K562 (cell line): ENCODE measurements around the gene ZNF747. TPM values are rescaled to one million over a fixed set of nuclear protein-coding genes. Genes with fewer than 3 reads are reported as not detected.

Source experiments
- ATAC-seq: fragments of 200-7000 bp; cut with Tn5 transposase; 3 replicates; pipeline ENCODE4 v1.9.1; 2020; ENCODE audit warnings: moderate library complexity
- BruUV-seq: library from RNA; stranded (reverse); fragments of 400-500 nt; replicated peaks from 2 replicates; lab custom pipeline; 2021; lab: Mats Ljungman, UMichigan
- CTCF ChIA-PET: fragments of 300-600 bp; formaldehyde crosslinking; extraction: SDS; loops from one replicate; lab custom pipeline; 2021; ENCODE audit warnings: low intra/inter-chr PET ratio; lab: Yijun Ruan, JAX
- POLR2A ChIA-PET: fragments of 300-600, 350-650 bp; sonication (Branson Sonifier 250); formaldehyde crosslinking; extraction: SDS; loops from one replicate; lab custom pipeline; 2021; ENCODE audit warnings: antibody characterized with exemption, inconsistent platforms; lab: Yijun Ruan, JAX
- DNase-seq, 4 experiments: peaks; one replicate each; pipeline versions ENCODE4 v3.0.0 to v3.0.0-alpha.2; 2011 to 2018; ENCODE audit warnings: low spot score in 3 of 4, mixed read lengths in 3 of 4; ENCODE audit errors: extremely low read depth in 1 of 4
- FAIRE-seq: peaks from 2 replicates; lab custom pipeline; 2011; peaks lifted over from hg19 to GRCh38; lab: Jason Lieb, UNC
- H2AFZ ChIP-seq: 2 replicates; pipeline ENCODE4 v1.6.0; 2011; ENCODE audit warnings: low read depth, low read length, control low read depth, inconsistent platforms
- H3K27ac ChIP-seq: fragments of 200-600 bp; 3 replicates; pipeline ENCODE4 v1.8.0; 2011; ENCODE audit warnings: low read depth, mild to moderate bottlenecking, control low read depth, inconsistent platforms, low read length, moderate library complexity, mixed read lengths; ENCODE audit errors: extremely low read depth
- H3K27me3 ChIP-seq, 2 experiments: fragments of 300-600 bp in 1 of 2; 2 replicates in 1 of 2; 3 replicates in 1 of 2; pipeline versions ENCODE4 v1.6.0 to v1.8.0; 2011; ENCODE audit warnings: inconsistent platforms in 2 of 2, low read length in 2 of 2, mild to moderate bottlenecking in 1 of 2, mixed read lengths in 1 of 2, moderate library complexity in 1 of 2; ENCODE audit not compliant: control insufficient read depth in 2 of 2, insufficient read depth in 2 of 2
- H3K36me3 ChIP-seq: fragments of 300-600 bp; 3 replicates; pipeline ENCODE4 v1.8.0; 2011; ENCODE audit warnings: mild to moderate bottlenecking, low read length, inconsistent platforms; ENCODE audit not compliant: control insufficient read depth, insufficient read depth
- H3K4me1 ChIP-seq, 2 experiments: fragments of 200-600 bp in 1 of 2; replicated peaks in 1 of 2; 2 replicates in 1 of 2; 3 replicates in 1 of 2; pipeline versions ENCODE4 v1.5.1 to v1.8.0; 2011; ENCODE audit warnings: inconsistent platforms in 2 of 2, low read length in 2 of 2, mild to moderate bottlenecking in 1 of 2, mixed read lengths in 1 of 2, moderate library complexity in 1 of 2; ENCODE audit not compliant: control insufficient read depth in 2 of 2, insufficient read depth in 2 of 2
- H3K4me2 ChIP-seq: 2 replicates; pipeline ENCODE4 v1.6.1; 2011; ENCODE audit warnings: low read length, control low read depth, inconsistent platforms, mixed read lengths; ENCODE audit not compliant: insufficient read depth
- H3K4me3 ChIP-seq: fragments of 200-600 bp; sonication (generic), shearing (Covaris generic); 2 replicates; pipeline ENCODE4 v1.5.1; 2016; ENCODE audit warnings: control low read depth, inconsistent platforms
- H3K79me2 ChIP-seq: fragments of 200-600 bp; 3 replicates; pipeline ENCODE4 v1.8.0; 2011; ENCODE audit warnings: low read length, inconsistent platforms; ENCODE audit not compliant: control insufficient read depth, insufficient read depth
- H3K9ac ChIP-seq, 2 experiments: 2 replicates each; pipeline versions ENCODE4 v1.6.0 to v1.6.1; 2011; ENCODE audit warnings: low read depth in 2 of 2, low read length in 2 of 2, control low read depth in 1 of 2, inconsistent platforms in 1 of 2, mild to moderate bottlenecking in 1 of 2, mixed read lengths in 1 of 2; ENCODE audit not compliant: insufficient read depth in 1 of 2
- H3K9me1 ChIP-seq: one replicate; pipeline ENCODE4 v1.6.0; 2011; ENCODE audit warnings: inconsistent platforms, mild to moderate bottlenecking, low read length, moderate library complexity; ENCODE audit not compliant: control insufficient read depth, insufficient read depth
- H3K9me3 ChIP-seq: replicated peaks from 2 replicates; pipeline ENCODE4 v1.5.1; 2011; ENCODE audit warnings: low read depth, low read length, inconsistent platforms; ENCODE audit not compliant: control insufficient read depth, insufficient read depth
- H4K20me1 ChIP-seq: replicated peaks from 2 replicates; pipeline ENCODE4 v1.6.1; 2011; ENCODE audit warnings: low read length, inconsistent platforms, mixed read lengths; ENCODE audit not compliant: control insufficient read depth, insufficient read depth
- BRD4 ChIP-seq: fragments of 200-600 bp; sonication (generic); IDR thresholded peaks from 2 replicates; pipeline ENCODE4 v1.6.1; 2017; ENCODE audit warnings: inconsistent platforms
- CREM ChIP-seq: IDR thresholded peaks from 2 replicates; pipeline ENCODE4 v1.6.1; 2014; ENCODE audit warnings: antibody characterized with exemption, low read depth
- E2F5 ChIP-seq: sonication (generic); formaldehyde crosslinking; IDR thresholded peaks from 2 replicates; pipeline ENCODE4 v1.8.0; 2022; ENCODE audit warnings: mild to moderate bottlenecking, missing genetic modification reagents
- EWSR1 ChIP-seq: fragments of 450-650 bp; IDR thresholded peaks from 2 replicates; pipeline ENCODE4 v1.6.1; 2018; ENCODE audit warnings: borderline replicate concordance, mild to moderate bottlenecking, low read depth, moderate library complexity; ENCODE audit not compliant: partially characterized antibody
- FOXA1 ChIP-seq: fragments of 450-650 bp; IDR thresholded peaks from 2 replicates; pipeline ENCODE4 v1.6.1; 2016; ENCODE audit warnings: mild to moderate bottlenecking, borderline replicate concordance
- GABPA ChIP-seq: fragments of 200-800 bp; sonication (Bioruptor generic); conservative IDR thresholded peaks from 2 replicates; pipeline ENCODE4 v1.6.1; 2016; ENCODE audit warnings: low read depth, missing genetic modification characterization, missing compliant biosample characterization
- IRF2 ChIP-seq: sonication (generic); formaldehyde crosslinking; IDR thresholded peaks from 2 replicates; pipeline ENCODE4 v1.8.1; 2022; ENCODE audit warnings: mild to moderate bottlenecking, missing genetic modification reagents
- NR1H2 ChIP-seq: sonication (generic); formaldehyde crosslinking; IDR thresholded peaks from 2 replicates; pipeline ENCODE4 v1.4.0; 2020; ENCODE audit warnings: mild to moderate bottlenecking, missing genetic modification reagents
- NR4A1 ChIP-seq, 2 experiments: fragments of 250-450 bp in 1 of 2; fragments of 450-650 bp in 1 of 2; sonication (Bioruptor Pico) in 1 of 2; IDR thresholded peaks; 2 replicates each; pipeline versions ENCODE4 v1.4.0 to v1.6.1; 2016 to 2020; ENCODE audit warnings: mild to moderate bottlenecking in 2 of 2, missing compliant biosample characterization in 1 of 2, missing genetic modification characterization in 1 of 2, moderate library complexity in 1 of 2
- PHTF2 ChIP-seq: fragments of 250-450 bp; sonication (Bioruptor Pico); IDR thresholded peaks from 2 replicates; pipeline ENCODE4 v1.5.0; 2021; ENCODE audit warnings: mild to moderate bottlenecking
- POLR2G ChIP-seq: fragments of 200-400 bp; formaldehyde crosslinking; IDR thresholded peaks from 2 replicates; pipeline ENCODE4 v1.6.1; 2017; ENCODE audit warnings: low read depth, mild to moderate bottlenecking, antibody characterized with exemption, low read length, moderate library complexity
- SOX6 ChIP-seq: fragments of 450-650 bp; IDR thresholded peaks from 2 replicates; pipeline ENCODE4 v1.6.1; 2014; ENCODE audit warnings: mild to moderate bottlenecking
- TAL1 ChIP-seq: fragments of 450-650 bp; IDR thresholded peaks from 2 replicates; pipeline ENCODE4 v1.6.1; 2016; ENCODE audit warnings: mild to moderate bottlenecking
- TEAD2 ChIP-seq: fragments of 450-650 bp; IDR thresholded peaks from 2 replicates; pipeline ENCODE4 v1.6.1; 2016; ENCODE audit warnings: missing genetic modification characterization, control low read depth, missing compliant biosample characterization
- ZBTB9 ChIP-seq: fragments of 450-650 bp; formaldehyde crosslinking; IDR thresholded peaks from 2 replicates; pipeline ENCODE4 v1.4.0; 2020; ENCODE audit warnings: mild to moderate bottlenecking, moderate library complexity
- ZNF324 ChIP-seq: fragments of 250-450 bp; sonication (Bioruptor Pico); IDR thresholded peaks from 2 replicates; pipeline ENCODE4 v1.4.0; 2020; ENCODE audit warnings: mild to moderate bottlenecking
- ZNF507 ChIP-seq: conservative IDR thresholded peaks from 2 replicates; pipeline ENCODE4 v1.6.1; 2017; ENCODE audit warnings: missing genetic modification characterization, missing compliant biosample characterization
- ZNF740 ChIP-seq, 3 experiments: fragments of 200-800 bp in 1 of 3; sonication (Bioruptor generic) in 1 of 3; sonication (generic) in 1 of 3; formaldehyde crosslinking in 1 of 3; IDR thresholded peaks; 2 replicates each; pipeline versions ENCODE4 v1.6.1 to v1.8.0; 2016 to 2022; ENCODE audit warnings: mild to moderate bottlenecking in 2 of 3, missing compliant biosample characterization in 2 of 3, missing genetic modification characterization in 2 of 3, missing genetic modification reagents in 1 of 3
- WGBS: fragments of 100-300 bp; shearing (Covaris generic); methylation state at CpG from one replicate; pipeline ENCODE4 v1.1.6; 2016; ENCODE audit warnings: low coverage, mixed read lengths; ENCODE audit not compliant: insufficient coverage; ENCODE audit errors: missing lambda C conversion rate; 5-methylcytosine and 5-hydroxymethylcytosine counted together
- in situ Hi-C: fragments of 300-500 bp; cut with MboI; formaldehyde crosslinking; loops from 4 replicates; pipeline ENCODE4 v1.15.0; 2018; ENCODE audit warnings: inconsistent platforms, mixed read lengths
- intact Hi-C: fragments of 100-400 bp; cut with micrococcal nuclease; formaldehyde crosslinking; loops from 2 replicates; pipeline ENCODE4 v1.14.2; 2022
- polyA plus RNA-seq, 8 experiments: library from polyadenylated mRNA; depleted of rRNA in 4 of 8; stranded (reverse) in 5 of 8; unstranded in 3 of 8; fragments of >200 nt; fragmentation: Nextera tagmentation in 2 of 8; fragmentation: Illumina TruSeq in 1 of 8; extraction: Ambion mirVana in 2 of 8; extraction: Trizol in 1 of 8; gene quantifications; 2 replicates each; pipeline versions ENCODE4 v1.2.1 to v1.2.3, GENCODE V29; 2011 to 2014; ENCODE audit warnings: inconsistent platforms in 1 of 8, missing spikeins in 1 of 8
- total RNA-seq, 7 experiments: library from RNA; depleted of rRNA in 6 of 7; stranded (reverse); fragments of >200 nt in 6 of 7; fragmentation: Illumina TruSeq in 2 of 7; extraction: Trizol in 2 of 7; gene quantifications; 2 replicates each; pipeline versions ENCODE4 v1.2.1 to v1.2.3, GENCODE V29; 2011 to 2021; ENCODE audit warnings: low replicate concordance in 1 of 7

Gene ZNF747
- total and polyA plus RNA-seq, 9 of the 15 experiments (the other 6 are each of a cell fraction or from before 2014, with no cell fraction given): 0.14 to 3.3 (median 1.5) TPM

GRCh38 chr16:30557957-30558788 lies 23.5 kb upstream of the ZNF747 start, which contains the start of gene ZNF764:
TSS of gene ZNF764 (minus strand) at chr16:30558374. CDS start at chr16:30558182, 192 bp downstream.
- FAIRE-seq (peak; percentile 98), DNase-seq (peak; percentile 83 to 98 (median 88)), ATAC-seq (peak; percentile 99)
- peaks cover 28% of the 10 kb centered on the region; the same call in 2 of the 3 replicates for H3K36me3 ChIP-seq
- H3K4me1 ChIP-seq: peaks cover 21 to 57% of the 10 kb centered on the region in 2 experiments; a peak in 4 of 5 replicates
- H4K20me1 ChIP-seq: no peaks in the 10 kb centered on the region; the same call in 1 of the 2 replicates
- BruUV-seq: TSS peak; percentile 73
- in situ Hi-C loops: no loop called here
- peak within 1 kb of the TSS; percentile 91 to 97 for H3K9ac ChIP-seq
- peaks cover 25% of the 10 kb centered on the region for H3K79me2 ChIP-seq
- H3K27me3 ChIP-seq: no peaks in the 10 kb centered on the region
- H3K9me1 ChIP-seq: no peaks in the 10 kb centered on the region
- POLR2A ChIA-PET: interaction anchor here (0.6 to 4.9 kb wide), 23 partner anchors 8 to 1174 kb away, joined by 3 to 31 read pairs (median 3); partner anchors contain the start of genes DCTPP1, SRCAP, ZNF688 and ZNF689
- intact Hi-C loops: loop anchor here (1.0 kb wide), 1 partner anchor 27 kb away; the partner anchor contains the start of gene ZNF785
- no peaks in the 10 kb centered on the region; the same call in 1 of the 2 replicates for H3K9me3 ChIP-seq
- WGBS: under 1% methylated on average over 70 of the region's 74 CpGs
- peak within 1 kb of the TSS; percentile 94 for H3K27ac ChIP-seq
- peak within 1 kb of the TSS; percentile 83 for H3K4me2 ChIP-seq
- CTCF ChIA-PET: no interaction called here
- H3K4me3 ChIP-seq: peak within 1 kb of the TSS; percentile 66
- H2AFZ ChIP-seq: peak within 1 kb of the TSS; percentile 89
- TF ChIP-seq NR1H2 (CRISPR knock-in tag) (no peak), E2F5 (CRISPR knock-in tag) (no peak), ZNF740 (CRISPR knock-in tag; IDR thresholded peaks at IDR 0.05) (no peak), ZNF740 (tag; IDR thresholded peaks at IDR 0.05) (no peak), TEAD2 (tag) (no peak), FOXA1 (no peak), GABPA (peak; percentile 65), SOX6 (peak; percentile 69; the same call in 1 of the 2 replicates), CREM (peak; percentile 81), BRD4 (0 out of 2 replicates have a peak, but pooled peaks have one; percentile 50), ZNF507 (tag) (no peak), POLR2G (peak; percentile 85), TAL1 (no peak), NR4A1 (CRISPR knock-in tag; IDR thresholded peaks at IDR 0.05) (no peak), NR4A1 (tag; IDR thresholded peaks at IDR 0.05) (0 out of 2 replicates have a peak, but pooled peaks have one; percentile 19), ZNF324 (CRISPR knock-in tag) (no peak), IRF2 (CRISPR knock-in tag) (no peak), ZBTB9 (CRISPR knock-in tag) (0 out of 2 replicates have a peak, but pooled peaks have one; percentile 45), EWSR1 (no peak), PHTF2 (CRISPR knock-in tag) (no peak)
